Measurements from ENCODE around the gene OFD1.
"Not testable (repeated sequence)": the region's sequence is repeated elsewhere in the genome, so short reads cannot be mapped to it uniquely, and the experiment has no call there.

The OFD1 gene

DNA sequence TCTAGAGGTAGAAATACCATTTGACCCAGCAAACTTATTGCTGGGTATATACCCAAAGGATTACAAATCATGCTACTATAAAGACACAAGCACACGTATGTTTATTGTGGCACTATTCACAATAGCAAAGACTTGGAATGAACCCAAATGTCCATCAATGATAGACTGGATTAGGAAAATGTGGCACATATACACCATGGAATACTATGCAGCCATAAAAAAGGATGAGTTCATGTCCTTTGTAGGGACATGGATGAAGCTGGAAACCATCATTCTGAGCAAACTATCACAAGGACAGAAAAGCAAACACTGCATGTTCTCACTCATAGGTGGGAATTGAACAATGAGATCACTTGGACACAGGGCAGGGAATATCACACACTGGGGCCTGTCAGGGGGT lies 4.0 kb upstream of the OFD1 start:
- not testable (repeated sequence) for H3K4me1 ChIP-seq (ENCODE audit: low read length); H3K4me2 ChIP-seq (ENCODE audit: low read depth, low read length); H3K27me3 ChIP-seq (replicated peaks; ENCODE audit: insufficient read depth, low read length); DNase-seq; H3K27ac ChIP-seq (ENCODE audit: low read length); H2AFZ ChIP-seq (ENCODE audit: low read length); H3K36me3 ChIP-seq (replicated peaks; ENCODE audit: insufficient read depth, low read length); H3F3A ChIP-seq (ENCODE audit: insufficient read depth, low read length); H3K9ac ChIP-seq (ENCODE audit: low read length); H4K20me1 ChIP-seq (ENCODE audit: insufficient read depth, low read length); H3K9me3 ChIP-seq (replicated peaks; ENCODE audit: insufficient read depth, low read length); H3K4me3 ChIP-seq (ENCODE audit: low read length); H3K9me2 ChIP-seq (replicated peaks; ENCODE audit: insufficient read depth, low read length)
- H3K79me2 ChIP-seq (ENCODE audit: low read length): peaks cover 43% of the 10 kb centered on the region

GRCh38 chrX:13732246-13733067 lies 2.1 kb upstream of the OFD1 start:
- DNase-seq: no peak
- TF ChIP-seq EZH2phosphoT487 (IDR thresholded peaks at IDR 0.05; ENCODE audit: low read length) (no peak), EZH2 (optimal IDR thresholded peaks at IDR 0.05; ENCODE audit: low read depth, low read length) (no peak), CTCF (IDR thresholded peaks at IDR 0.05; ENCODE audit: low read length) (no peak)
- H3K36me3 ChIP-seq (replicated peaks; ENCODE audit: insufficient read depth, low read length): no peaks in the 10 kb centered on the region
- H3F3A ChIP-seq (ENCODE audit: insufficient read depth, low read length): peaks cover 11% of the 10 kb centered on the region
- H2AFZ ChIP-seq (ENCODE audit: low read length): no peak overlapping the region
- no peak overlapping the region for H3K27ac ChIP-seq (ENCODE audit: low read length)
- peak overlapping the region; percentile 85; the same call in 1 of the 2 replicates for H3K4me2 ChIP-seq (ENCODE audit: low read depth, low read length)
- no peak overlapping the region for H3K9ac ChIP-seq (ENCODE audit: low read length)
- no peaks in the 10 kb centered on the region for H3K9me3 ChIP-seq (replicated peaks; ENCODE audit: insufficient read depth, low read length)
- H3K9me2 ChIP-seq (replicated peaks; ENCODE audit: insufficient read depth, low read length): no peaks in the 10 kb centered on the region
- peaks cover 51% of the 10 kb centered on the region for H3K79me2 ChIP-seq (ENCODE audit: low read length)
- peaks cover 17% of the 10 kb centered on the region for H3K4me1 ChIP-seq (ENCODE audit: low read length)
- no peaks in the 10 kb centered on the region for H3K27me3 ChIP-seq (replicated peaks; ENCODE audit: insufficient read depth, low read length)
- H3K4me3 ChIP-seq (ENCODE audit: low read length): no peak overlapping the region
- no peaks in the 10 kb centered on the region for H4K20me1 ChIP-seq (ENCODE audit: insufficient read depth, low read length)

GRCh38 chrX:13733506-13733905 lies 1.0 kb upstream of the OFD1 start:
- Histone ChIP-seq H3K36me3 (replicated peaks; ENCODE audit: insufficient read depth, low read length) (no peaks in the 10 kb centered on the region), H3K79me2 (ENCODE audit: low read length) (peaks cover 51% of the 10 kb centered on the region), H3K9me3 (replicated peaks; ENCODE audit: insufficient read depth, low read length) (no peaks in the 10 kb centered on the region), H3K4me1 (ENCODE audit: low read length) (peaks cover 17% of the 10 kb centered on the region), H2AFZ (ENCODE audit: low read length) (no peak overlapping the region), H3K27ac (ENCODE audit: low read length) (peak overlapping the region; percentile 100; the same call in 1 of the 2 replicates), H4K20me1 (ENCODE audit: insufficient read depth, low read length) (no peaks in the 10 kb centered on the region), H3K9ac (ENCODE audit: low read length) (peak overlapping the region; percentile 93), H3K9me2 (replicated peaks; ENCODE audit: insufficient read depth, low read length) (no peaks in the 10 kb centered on the region), H3K4me3 (ENCODE audit: low read length) (peak overlapping the region; percentile 74), H3K27me3 (replicated peaks; ENCODE audit: insufficient read depth, low read length) (no peaks in the 10 kb centered on the region), H3F3A (ENCODE audit: insufficient read depth, low read length) (peaks cover 11% of the 10 kb centered on the region), H3K4me2 (ENCODE audit: low read depth, low read length) (peak overlapping the region; percentile 85)
- TF ChIP-seq EZH2phosphoT487 (IDR thresholded peaks at IDR 0.05; ENCODE audit: low read length) (no peak), CTCF (IDR thresholded peaks at IDR 0.05; ENCODE audit: low read length) (no peak), EZH2 (optimal IDR thresholded peaks at IDR 0.05; ENCODE audit: low read depth, low read length) (no peak)
- DNase-seq: no peak

DNA sequence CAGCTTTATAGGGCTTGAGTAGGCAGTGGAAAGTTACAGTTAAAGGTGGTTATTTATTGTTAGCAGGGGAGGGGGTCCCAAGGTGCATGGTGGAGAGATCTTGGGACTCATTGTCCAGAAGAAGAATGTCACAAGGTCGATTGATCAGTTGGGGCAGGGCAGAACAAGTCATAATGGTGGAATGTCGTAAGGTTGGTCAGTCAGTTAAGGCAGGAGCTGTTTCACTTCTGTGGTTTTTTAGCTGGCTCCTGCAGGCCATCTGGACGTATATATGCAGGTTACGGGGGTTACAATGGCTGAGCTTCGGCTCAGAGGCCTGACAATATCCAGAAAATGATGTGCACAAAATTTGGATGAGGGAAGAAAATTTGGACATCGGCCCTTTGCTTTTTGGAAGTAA lies 7.1 kb downstream of the OFD1 start:
- Histone ChIP-seq H4K20me1 (ENCODE audit: insufficient read depth, low read length) (no peaks in the 10 kb centered on the region), H3K4me3 (ENCODE audit: low read length) (no peak overlapping the region), H3K4me2 (ENCODE audit: low read depth, low read length) (peak overlapping the region; percentile 69), H3K79me2 (ENCODE audit: low read length) (peaks cover 3% of the 10 kb centered on the region; the same call in 1 of the 2 replicates), H3K9me2 (replicated peaks; ENCODE audit: insufficient read depth, low read length) (no peaks in the 10 kb centered on the region), H3K9me3 (replicated peaks; ENCODE audit: insufficient read depth, low read length) (no peaks in the 10 kb centered on the region), H3F3A (ENCODE audit: insufficient read depth, low read length) (peaks cover 17% of the 10 kb centered on the region), H3K27ac (ENCODE audit: low read length) (peak overlapping the region; percentile 82; the same call in 1 of the 2 replicates), H3K9ac (ENCODE audit: low read length) (peak overlapping the region; percentile 46; the same call in 1 of the 2 replicates), H3K4me1 (ENCODE audit: low read length) (peaks cover 19% of the 10 kb centered on the region; the same call in 1 of the 2 replicates), H3K36me3 (replicated peaks; ENCODE audit: insufficient read depth, low read length) (no peaks in the 10 kb centered on the region), H2AFZ (ENCODE audit: low read length) (no peak overlapping the region), H3K27me3 (replicated peaks; ENCODE audit: insufficient read depth, low read length) (no peaks in the 10 kb centered on the region)
- no peak for DNase-seq
- TF ChIP-seq CTCF (IDR thresholded peaks at IDR 0.05; ENCODE audit: low read length): no peak
- no peak for TF ChIP-seq EZH2 (optimal IDR thresholded peaks at IDR 0.05; ENCODE audit: low read depth, low read length)
- no peak for TF ChIP-seq EZH2phosphoT487 (IDR thresholded peaks at IDR 0.05; ENCODE audit: low read length)
